Stimulated activated naive B cell treated with anti-CD40 and anti-IgM and Interleukin-4, amounts not matched to agents 10 μg/mL and 1 μg/mL and 100 μg/mL, for 72 hours (primary cell): ENCODE results near the gene AGR2.
A peak's percentile ranks its signal among the peaks of the same experiment; 100 is the strongest.

Source experiments
- ATAC-seq, 2 donors: fragments of 150-1000 bp; cut with Tn5 transposase; replicated peaks; 2 replicates each; pipeline ENCODE4 v1.10.0; 2021; ENCODE audit warnings: moderate library complexity in 1 of 2
- DNase-seq: peaks from one replicate; pipeline ENCODE4 v3.0.0; 2021
- H3K27ac Mint-ChIP-seq: one replicate; pipeline ENCODE4 v1.8.0; 2022; ENCODE audit warnings: mild to moderate bottlenecking, mixed read lengths
- H3K27me3 Mint-ChIP-seq, 2 donors: one replicate each; pipeline ENCODE4 v1.8.0; 2022; ENCODE audit warnings: mixed read lengths in 2 of 2
- H3K36me3 Mint-ChIP-seq, 2 donors: one replicate each; pipeline ENCODE4 v1.8.0; 2022; ENCODE audit warnings: mixed read lengths in 2 of 2, mild to moderate bottlenecking in 1 of 2
- H3K4me1 Mint-ChIP-seq, 2 donors: one replicate each; pipeline ENCODE4 v1.8.0; 2022; ENCODE audit warnings: mixed read lengths in 2 of 2, mild to moderate bottlenecking in 1 of 2
- H3K4me3 Mint-ChIP-seq, 2 donors: one replicate each; pipeline ENCODE4 v1.8.0; 2022; ENCODE audit warnings: mild to moderate bottlenecking in 2 of 2, mixed read lengths in 2 of 2, moderate library complexity in 1 of 2
- H3K9me3 Mint-ChIP-seq, 2 donors: one replicate each; pipeline ENCODE4 v1.8.0; 2022; ENCODE audit warnings: mixed read lengths in 2 of 2, mild to moderate bottlenecking in 1 of 2

The AGR2 gene

DNA sequence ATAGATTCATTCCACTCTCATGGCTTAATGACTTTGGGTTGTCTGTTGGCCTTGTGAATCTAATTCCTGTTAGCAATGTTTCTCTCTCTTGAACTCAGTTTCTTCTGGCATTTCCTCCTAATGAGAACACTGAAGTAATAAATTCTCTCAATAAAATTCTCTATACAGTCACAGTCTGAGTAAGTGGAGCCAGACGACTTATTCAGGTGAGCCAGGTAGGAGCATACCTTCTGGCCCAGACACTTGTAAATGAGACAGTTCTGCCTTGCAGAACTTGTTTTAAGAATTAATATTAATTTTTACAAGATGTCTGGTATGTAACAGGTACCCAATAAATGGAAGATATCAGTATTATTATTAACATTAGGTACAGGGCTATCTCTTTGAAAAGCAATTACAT, 28.6 kb upstream of the AGR2 start:
- ATAC-seq (no peak), DNase-seq (no peak)
- no peak overlapping the region for H3K4me3 Mint-ChIP-seq
- H3K36me3 Mint-ChIP-seq = peaks cover 0 to 3% of the 10 kb centered on the region in 2 donors
- no peaks in the 10 kb centered on the region for H3K27me3 Mint-ChIP-seq
- peaks cover 4 to 9% of the 10 kb centered on the region in 2 donors for H3K9me3 Mint-ChIP-seq
- H3K27ac Mint-ChIP-seq = no peak overlapping the region
- H3K4me1 Mint-ChIP-seq = peaks cover 0 to 2% of the 10 kb centered on the region in 2 donors

DNA sequence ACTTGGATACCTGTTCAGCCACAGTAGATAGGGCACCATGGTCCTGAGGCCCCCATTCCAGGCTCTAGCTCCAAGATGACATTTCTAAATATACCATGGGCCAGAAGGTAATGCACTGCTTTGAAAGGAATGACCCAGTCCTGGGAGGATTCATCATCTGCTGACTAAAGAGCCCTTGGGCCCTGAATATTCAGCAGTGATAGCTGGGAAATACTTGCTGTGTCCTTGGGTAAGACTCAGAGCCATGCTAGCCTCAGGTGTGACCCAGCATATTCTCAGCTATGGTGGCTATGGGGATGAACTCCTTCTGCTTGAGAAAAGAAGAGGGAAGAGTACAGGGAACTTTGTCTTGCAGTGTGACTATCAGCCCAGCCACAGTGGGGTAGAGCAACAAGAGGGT, 21.3 kb upstream of the AGR2 start:
- Mint-ChIP-seq H3K4me3 (no peak overlapping the region), H3K36me3 (peaks cover 1 to 3% of the 10 kb centered on the region in 2 donors), H3K4me1 (no peaks in the 10 kb centered on the region), H3K27me3 (peaks cover 0 to 10% of the 10 kb centered on the region in 2 donors), H3K9me3 (peaks cover 6 to 9% of the 10 kb centered on the region in 2 donors), H3K27ac (no peak overlapping the region)
- no peak for DNase-seq
- ATAC-seq = no peak

DNA sequence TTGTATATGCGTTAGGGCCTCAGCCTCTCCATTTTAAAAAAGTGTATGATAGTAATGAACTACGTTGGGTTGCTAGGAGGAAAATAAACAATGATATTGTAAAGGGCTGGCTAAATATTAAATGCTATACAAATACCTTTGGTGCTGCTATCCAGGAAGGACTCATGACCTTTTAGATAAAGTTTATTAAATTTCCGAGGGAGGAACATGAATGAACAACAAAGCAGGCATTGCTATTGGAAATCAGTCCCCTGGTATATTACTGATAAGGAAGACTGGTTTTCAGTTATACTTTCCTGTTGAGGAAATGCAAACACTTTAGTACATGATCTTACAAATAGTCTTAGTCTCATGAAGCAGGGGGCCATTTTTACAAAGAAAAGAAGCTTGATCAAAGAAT, 17.2 kb upstream of the AGR2 start:
- no peak for DNase-seq
- Mint-ChIP-seq H3K9me3 (peaks cover 0 to 4% of the 10 kb centered on the region in 2 donors), H3K27ac (no peak overlapping the region), H3K27me3 (peaks cover 0 to 13% of the 10 kb centered on the region in 2 donors), H3K4me3 (no peak overlapping the region), H3K4me1 (peaks cover 1 to 3% of the 10 kb centered on the region in 2 donors), H3K36me3 (peaks cover 0 to 1% of the 10 kb centered on the region in 2 donors)
- no peak for ATAC-seq

DNA sequence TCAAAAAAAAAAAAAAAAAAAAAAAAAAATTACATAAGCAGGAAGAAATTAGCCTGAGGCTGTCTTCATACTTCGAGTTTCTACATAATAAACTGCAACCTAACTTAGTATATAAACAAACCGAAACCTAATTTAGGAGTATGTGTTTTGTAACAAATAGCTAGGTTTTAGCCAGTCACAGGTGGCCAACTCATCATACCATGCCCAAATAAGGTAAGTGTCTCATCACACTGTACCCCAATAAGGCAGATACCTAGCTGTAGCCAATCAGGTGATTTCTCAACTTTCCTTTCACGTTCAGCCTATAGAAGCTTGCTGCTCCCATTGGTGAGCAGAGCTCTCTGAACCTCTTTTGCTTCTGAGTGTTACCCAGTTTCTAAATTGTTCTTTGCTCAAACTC, 13.9 kb upstream of the AGR2 start:
- peaks cover 0 to 4% of the 10 kb centered on the region in 2 donors for H3K27me3 Mint-ChIP-seq
- DNase-seq (no peak), ATAC-seq (no peak)
- no peaks in the 10 kb centered on the region for H3K36me3 Mint-ChIP-seq
- H3K4me1 Mint-ChIP-seq = peaks cover 8 to 9% of the 10 kb centered on the region in 2 donors
- no peak overlapping the region for H3K4me3 Mint-ChIP-seq
- H3K27ac Mint-ChIP-seq = no peak overlapping the region
- peaks cover 0 to 4% of the 10 kb centered on the region in 2 donors for H3K9me3 Mint-ChIP-seq

DNA sequence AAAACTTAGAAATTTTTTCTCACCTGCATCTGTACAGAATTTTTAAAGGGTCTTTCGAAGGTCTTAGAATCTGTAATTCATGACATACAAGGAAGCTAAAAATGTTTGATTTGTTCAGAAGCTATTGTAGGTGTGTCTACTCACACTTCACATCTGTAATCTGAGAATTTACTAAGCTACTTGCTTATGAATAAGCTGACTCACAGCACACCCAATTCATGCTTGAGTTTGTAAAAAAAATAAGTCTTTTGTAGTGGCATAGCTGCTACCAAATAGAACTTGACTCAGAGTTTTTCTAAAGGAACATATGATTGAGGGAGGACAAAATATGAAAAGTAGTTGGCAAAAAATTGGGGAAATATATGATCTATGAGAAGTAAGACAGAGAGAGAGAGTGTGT, 12.7 kb upstream of the AGR2 start:
- H3K36me3 Mint-ChIP-seq = no peaks in the 10 kb centered on the region
- peaks cover 8 to 9% of the 10 kb centered on the region in 2 donors for H3K4me1 Mint-ChIP-seq
- peaks cover 0 to 4% of the 10 kb centered on the region in 2 donors for H3K27me3 Mint-ChIP-seq
- H3K27ac Mint-ChIP-seq = no peak overlapping the region
- no peak for ATAC-seq
- H3K4me3 Mint-ChIP-seq = no peak overlapping the region
- DNase-seq = no peak
- H3K9me3 Mint-ChIP-seq = peaks cover 0 to 4% of the 10 kb centered on the region in 2 donors

DNA sequence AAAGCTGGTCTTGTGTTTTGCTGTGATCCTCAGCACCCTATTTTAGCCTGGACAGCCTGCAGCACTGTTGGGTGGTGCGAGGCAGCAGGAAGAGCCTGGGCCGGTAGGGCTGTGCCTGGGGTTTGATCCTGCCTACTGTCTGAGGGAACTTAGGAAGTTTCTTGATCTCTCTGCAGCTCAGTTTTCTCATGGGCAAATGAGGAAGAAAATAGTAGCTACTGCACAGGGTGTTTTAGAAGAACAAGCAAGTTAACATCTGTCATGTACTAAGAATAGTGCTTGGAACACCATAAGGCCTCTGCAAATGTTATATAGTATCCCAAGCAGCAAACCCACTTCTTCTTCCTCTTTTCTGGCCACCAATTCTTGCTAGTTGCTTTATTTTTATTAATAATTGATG, 12.0 kb upstream of the AGR2 start:
- Mint-ChIP-seq H3K27ac (no peak overlapping the region), H3K9me3 (peaks cover 0 to 4% of the 10 kb centered on the region in 2 donors), H3K27me3 (peaks cover 0 to 4% of the 10 kb centered on the region in 2 donors), H3K36me3 (no peaks in the 10 kb centered on the region), H3K4me1 (peaks cover 8 to 9% of the 10 kb centered on the region in 2 donors), H3K4me3 (no peak overlapping the region)
- peak in 1 of 2 donors; percentile 33 for ATAC-seq
- DNase-seq = no peak

DNA sequence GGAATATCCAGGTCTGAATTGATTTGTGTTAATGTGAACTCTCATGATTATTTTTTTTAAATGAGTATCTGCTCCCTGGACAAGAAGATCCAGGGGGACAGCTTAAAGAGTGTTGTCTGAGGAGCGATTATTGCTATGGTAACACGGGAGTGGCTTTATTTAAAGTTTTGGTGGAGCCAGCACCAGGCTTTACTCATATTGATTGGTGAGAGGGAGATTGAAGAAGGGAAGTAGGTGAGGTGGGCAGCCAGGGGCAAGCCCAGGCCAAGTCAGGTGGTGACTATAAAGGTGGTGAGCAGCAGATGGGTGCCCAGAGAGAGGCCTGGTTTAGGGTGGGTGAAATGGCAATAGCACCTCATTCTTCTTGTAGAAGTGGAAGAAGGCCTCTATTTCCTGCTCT, 10.2 kb upstream of the AGR2 start:
- DNase-seq = no peak
- no peaks in the 10 kb centered on the region for H3K27me3 Mint-ChIP-seq
- H3K9me3 Mint-ChIP-seq = peaks cover 0 to 4% of the 10 kb centered on the region in 2 donors
- no peak overlapping the region for H3K27ac Mint-ChIP-seq
- no peak for ATAC-seq
- H3K36me3 Mint-ChIP-seq = no peaks in the 10 kb centered on the region
- peaks cover 8 to 9% of the 10 kb centered on the region in 2 donors for H3K4me1 Mint-ChIP-seq
- H3K4me3 Mint-ChIP-seq = no peak overlapping the region

DNA sequence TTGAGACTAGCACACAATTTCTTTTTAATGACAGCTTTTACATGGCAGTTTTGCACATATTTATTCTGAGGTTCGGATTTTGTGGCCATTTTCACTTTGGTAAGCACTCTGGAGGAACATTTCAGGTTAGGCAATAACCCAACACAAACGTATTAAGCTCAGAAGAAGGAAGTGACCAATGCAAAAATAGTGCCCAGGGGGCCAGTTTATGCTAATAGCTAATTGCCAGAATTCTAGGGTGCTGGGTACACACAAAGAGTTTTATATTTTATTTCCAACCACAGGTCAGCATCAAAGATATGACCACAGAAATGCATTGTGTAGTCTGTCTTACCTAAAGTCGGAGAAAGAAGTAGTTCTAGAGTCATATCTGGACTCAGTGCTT, 8.4 kb upstream of the AGR2 start:
- H3K9me3 Mint-ChIP-seq = peaks cover 0 to 2% of the 10 kb centered on the region in 2 donors
- H3K27ac Mint-ChIP-seq = no peak overlapping the region
- no peak overlapping the region for H3K4me3 Mint-ChIP-seq
- no peaks in the 10 kb centered on the region for H3K27me3 Mint-ChIP-seq
- H3K36me3 Mint-ChIP-seq = no peaks in the 10 kb centered on the region
- ATAC-seq = no peak
- no peak for DNase-seq
- peaks cover 8 to 9% of the 10 kb centered on the region in 2 donors for H3K4me1 Mint-ChIP-seq

DNA sequence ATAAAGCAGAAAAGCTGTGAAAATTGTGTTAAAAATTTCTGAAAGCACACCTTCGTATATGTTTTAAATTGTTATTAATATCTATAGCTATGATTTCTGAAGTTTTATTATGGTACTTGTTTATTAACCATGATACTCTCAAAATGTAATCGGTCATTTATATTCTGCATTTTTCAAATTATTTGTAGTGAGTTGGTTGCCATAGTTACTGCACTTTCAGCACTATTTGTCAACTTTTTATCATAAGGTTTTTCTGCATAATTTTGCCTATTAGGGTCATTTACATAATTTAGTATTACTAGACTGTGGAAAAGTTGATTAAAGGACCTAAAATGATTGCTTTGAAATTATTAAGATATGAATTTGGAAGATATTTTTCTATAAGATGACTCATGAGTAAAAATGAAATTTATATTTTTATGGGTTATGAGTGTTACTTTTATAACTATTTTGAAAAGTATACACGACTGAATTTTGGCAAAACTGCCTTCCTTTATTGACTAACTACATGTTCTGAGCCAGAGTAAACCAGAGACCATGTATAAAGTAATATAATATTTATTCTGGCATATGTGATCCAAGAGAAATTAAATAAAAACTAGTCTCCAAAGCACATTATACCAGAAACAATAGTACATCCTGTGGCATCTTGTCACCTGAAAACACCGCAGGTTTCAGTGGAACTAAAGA, 7.9 kb upstream of the AGR2 start:
- H3K27ac Mint-ChIP-seq = no peak overlapping the region
- DNase-seq = no peak
- peaks cover 7 to 9% of the 10 kb centered on the region in 2 donors for H3K4me1 Mint-ChIP-seq
- no peaks in the 10 kb centered on the region for H3K9me3 Mint-ChIP-seq
- H3K36me3 Mint-ChIP-seq = no peaks in the 10 kb centered on the region
- no peak overlapping the region for H3K4me3 Mint-ChIP-seq
- no peak for ATAC-seq
- H3K27me3 Mint-ChIP-seq = no peaks in the 10 kb centered on the region

DNA sequence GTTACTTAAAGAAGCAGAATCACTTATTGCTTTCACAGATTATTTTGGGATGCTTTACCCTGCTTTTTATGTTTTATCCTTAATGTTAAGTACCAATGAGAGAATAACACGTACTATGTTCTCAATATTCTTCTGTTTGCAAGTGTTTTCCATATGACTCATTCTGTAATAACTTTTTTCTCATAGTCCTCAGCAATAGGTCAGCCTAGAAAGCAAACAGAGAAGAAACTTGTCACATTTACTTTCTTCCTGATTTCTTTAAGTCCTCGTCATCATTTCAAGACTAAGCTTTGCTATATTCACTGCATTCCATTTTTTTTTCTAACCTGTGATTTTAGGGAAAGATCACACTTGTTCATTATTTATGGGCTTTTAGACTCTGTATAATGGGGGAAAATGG, 6.8 kb upstream of the AGR2 start:
- no peaks in the 10 kb centered on the region for H3K36me3 Mint-ChIP-seq
- peaks cover 3% of the 10 kb centered on the region in 2 donors for H3K4me1 Mint-ChIP-seq
- no peaks in the 10 kb centered on the region for H3K9me3 Mint-ChIP-seq
- H3K27ac Mint-ChIP-seq = no peak overlapping the region
- H3K4me3 Mint-ChIP-seq = no peak overlapping the region
- ATAC-seq (no peak), DNase-seq (no peak)
- no peaks in the 10 kb centered on the region for H3K27me3 Mint-ChIP-seq

DNA sequence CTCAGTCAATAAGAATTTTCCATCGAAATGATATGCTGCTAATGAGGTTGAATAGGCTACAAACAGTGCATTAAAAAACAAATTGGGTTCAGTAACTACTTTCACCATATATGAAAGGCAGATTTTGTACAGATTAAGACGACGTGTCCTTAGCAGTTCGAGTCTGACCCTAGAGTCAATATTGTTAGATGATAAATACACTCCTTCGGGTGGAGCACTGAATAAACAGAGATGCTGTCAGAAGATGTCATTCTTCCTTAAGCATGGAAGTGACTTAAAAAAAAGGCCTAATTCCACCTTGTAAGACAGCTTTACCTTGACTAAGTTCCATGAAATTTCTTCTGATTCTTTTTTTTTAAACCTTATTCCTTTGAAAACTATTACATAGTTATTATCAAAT, 5.8 kb upstream of the AGR2 start:
- ATAC-seq (no peak), DNase-seq (no peak)
- Mint-ChIP-seq H3K27ac (no peak overlapping the region), H3K4me1 (no peaks in the 10 kb centered on the region), H3K27me3 (no peaks in the 10 kb centered on the region), H3K4me3 (no peak overlapping the region), H3K9me3 (no peaks in the 10 kb centered on the region), H3K36me3 (no peaks in the 10 kb centered on the region)

DNA sequence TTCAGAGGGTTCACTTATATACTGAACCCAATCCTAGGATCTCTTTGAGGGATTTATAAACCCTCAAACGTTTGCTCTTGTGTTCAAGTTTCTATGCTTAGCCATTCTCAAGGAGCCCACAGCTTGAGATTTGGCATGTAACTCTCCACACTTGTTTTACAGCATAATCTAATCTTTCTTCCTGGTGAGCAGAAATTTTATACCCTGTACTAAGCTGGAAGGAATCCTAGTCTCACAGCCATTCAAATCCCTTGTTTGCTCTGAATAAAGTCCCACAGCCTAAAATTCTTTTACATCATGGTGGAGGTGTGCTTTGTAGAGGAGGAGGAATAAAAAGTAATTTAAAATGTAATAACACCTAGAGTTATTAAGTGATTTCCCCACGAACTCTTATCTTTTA, 5.3 kb upstream of the AGR2 start:
- Mint-ChIP-seq H3K36me3 (no peaks in the 10 kb centered on the region), H3K4me3 (no peak overlapping the region), H3K9me3 (no peaks in the 10 kb centered on the region), H3K27me3 (no peaks in the 10 kb centered on the region), H3K27ac (no peak overlapping the region), H3K4me1 (no peaks in the 10 kb centered on the region)
- ATAC-seq = no peak
- DNase-seq = no peak

DNA sequence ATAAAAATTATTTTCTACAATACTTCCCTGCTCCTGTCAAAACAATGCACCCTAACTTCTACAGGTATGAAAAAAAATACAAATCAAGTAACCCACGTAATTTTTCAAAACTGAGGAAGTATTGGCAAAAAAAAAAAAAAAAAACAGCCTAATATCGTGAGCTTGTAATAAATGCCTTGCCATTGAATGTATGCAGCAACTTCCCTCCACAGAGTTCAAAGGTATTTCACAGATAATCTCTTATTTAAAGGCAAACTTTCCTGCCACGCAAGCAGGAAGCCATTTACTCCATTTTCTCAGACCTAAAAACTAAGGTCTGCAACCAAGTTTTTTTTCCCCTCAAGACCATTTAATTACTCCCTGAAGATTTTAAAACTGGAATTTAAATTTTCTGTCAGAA, 642 bp upstream of the AGR2 start:
- ATAC-seq (no peak), DNase-seq (no peak)
- Mint-ChIP-seq H3K9me3 (no peaks in the 10 kb centered on the region), H3K4me1 (no peaks in the 10 kb centered on the region), H3K36me3 (no peaks in the 10 kb centered on the region), H3K27me3 (no peaks in the 10 kb centered on the region), H3K4me3 (no peak overlapping the region), H3K27ac (no peak overlapping the region)

DNA sequence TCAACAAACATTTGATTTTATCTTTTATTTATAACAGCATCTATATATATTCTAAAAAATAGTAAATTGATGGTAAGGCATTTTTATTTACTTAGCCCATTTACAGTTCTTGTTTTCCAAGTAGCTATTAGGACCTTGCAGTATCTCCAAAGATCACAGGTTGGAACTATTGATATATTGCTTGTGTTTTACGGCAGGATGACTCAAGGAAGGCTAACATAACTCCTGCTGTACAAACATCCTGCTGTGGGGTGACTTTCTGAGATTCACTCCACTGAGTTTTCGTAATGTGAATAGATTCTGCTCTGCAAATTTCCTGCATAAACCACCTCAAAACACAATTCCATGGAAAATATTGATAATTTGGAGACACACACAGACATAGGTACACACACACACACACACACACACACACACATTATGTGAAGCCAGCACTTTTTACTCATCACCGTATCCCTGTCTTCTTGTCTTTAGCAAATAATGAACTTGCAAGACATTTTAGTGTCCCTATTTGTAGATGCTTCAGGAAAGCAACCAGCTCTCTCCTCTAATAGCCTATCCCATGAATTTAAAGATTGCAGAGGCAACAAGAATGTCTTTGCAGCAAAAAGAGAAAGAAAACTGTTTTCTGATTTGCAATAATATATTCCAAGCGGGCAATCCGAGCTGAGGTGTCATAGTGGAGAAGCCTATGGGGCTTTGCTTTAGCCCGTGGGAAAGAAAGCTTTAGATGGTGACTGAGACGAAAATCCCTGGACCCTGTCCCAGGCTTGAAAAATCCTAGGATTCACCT, 722 bp downstream of the AGR2 start:
- no peak for DNase-seq
- H3K4me1 Mint-ChIP-seq = no peaks in the 10 kb centered on the region
- H3K36me3 Mint-ChIP-seq = no peaks in the 10 kb centered on the region
- H3K4me3 Mint-ChIP-seq = no peak overlapping the region
- no peak overlapping the region for H3K27ac Mint-ChIP-seq
- no peaks in the 10 kb centered on the region for H3K27me3 Mint-ChIP-seq
- no peak for ATAC-seq
- no peaks in the 10 kb centered on the region for H3K9me3 Mint-ChIP-seq

DNA sequence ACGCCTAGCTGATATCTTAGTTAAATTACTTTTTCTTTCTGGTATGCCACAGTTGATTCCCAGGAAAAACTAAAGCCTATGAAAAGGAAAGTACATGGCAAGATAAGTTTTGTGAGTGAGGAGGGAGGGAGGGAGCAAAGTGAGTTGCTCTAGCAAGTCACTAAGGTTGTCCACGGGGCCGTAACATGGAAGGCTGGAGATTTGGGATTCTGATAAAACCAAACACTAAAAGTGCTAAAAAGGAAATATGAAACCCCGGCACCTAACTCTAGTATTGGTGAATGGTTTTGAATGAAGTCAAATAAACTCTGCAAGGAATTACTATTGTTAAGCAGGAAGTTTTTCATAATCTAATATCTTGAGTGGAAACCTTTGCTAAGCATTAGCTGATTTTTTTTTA, 1.7 kb downstream of the AGR2 start:
- DNase-seq (no peak), ATAC-seq (no peak)
- H3K4me3 Mint-ChIP-seq = no peak overlapping the region
- no peaks in the 10 kb centered on the region for H3K4me1 Mint-ChIP-seq
- H3K36me3 Mint-ChIP-seq = no peaks in the 10 kb centered on the region
- no peak overlapping the region for H3K27ac Mint-ChIP-seq
- H3K9me3 Mint-ChIP-seq = no peaks in the 10 kb centered on the region
- H3K27me3 Mint-ChIP-seq = no peaks in the 10 kb centered on the region
